Nephron progenitor cell (in vitro differentiated cells): ENCODE results near the gene DNAH1.
"Not testable (repeated sequence)": the region's sequence is repeated elsewhere in the genome, so short reads cannot be mapped to it uniquely, and the experiment has no call there.

Experiments
- DNase-seq: peaks from one replicate; pipeline ENCODE4 v3.0.0; 2021
- H3K27ac Mint-ChIP-seq: 2 replicates; pipeline ENCODE4 v1.8.0; 2021; ENCODE audit warnings: mild to moderate bottlenecking, moderate library complexity, mixed read lengths
- H3K27me3 Mint-ChIP-seq: 2 replicates; pipeline ENCODE4 v1.8.0; 2021; ENCODE audit warnings: mild to moderate bottlenecking, low read depth, mixed read lengths; ENCODE audit not compliant: poor library complexity
- H3K36me3 Mint-ChIP-seq: 2 replicates; pipeline ENCODE4 v1.8.0; 2021; ENCODE audit warnings: low read depth, mixed read lengths
- H3K4me1 Mint-ChIP-seq: 2 replicates; pipeline ENCODE4 v1.8.0; 2021; ENCODE audit warnings: mixed read lengths
- H3K4me3 Mint-ChIP-seq: 2 replicates; pipeline ENCODE4 v1.8.0; 2021; ENCODE audit warnings: mild to moderate bottlenecking, moderate library complexity, mixed read lengths
- H3K9me3 Mint-ChIP-seq: 2 replicates; pipeline ENCODE4 v1.8.0; 2021; ENCODE audit warnings: mild to moderate bottlenecking, moderate library complexity, mixed read lengths
- CTCF ChIP-seq: fragments of 200-600 bp; sonication (generic); IDR thresholded peaks from 2 replicates; pipeline ENCODE4 v1.5.0; 2021; ENCODE audit warnings: antibody characterized with exemption

The DNAH1 gene

GRCh38 chr3:52281981-52282801, 33.9 kb upstream of the DNAH1 start:
- peaks cover 33% of the 10 kb centered on the region for H3K4me1 Mint-ChIP-seq
- H3K9me3 Mint-ChIP-seq = no peaks in the 10 kb centered on the region
- H3K4me3 Mint-ChIP-seq = no peak overlapping the region
- H3K36me3 Mint-ChIP-seq = no peaks in the 10 kb centered on the region
- no peak for TF ChIP-seq CTCF
- H3K27me3 Mint-ChIP-seq = no peaks in the 10 kb centered on the region
- no peak for DNase-seq
- no peak overlapping the region for H3K27ac Mint-ChIP-seq

- H3K36me3 Mint-ChIP-seq = no peaks in the 10 kb centered on the region
- H3K4me3 Mint-ChIP-seq = no peak overlapping the region
- H3K27me3 Mint-ChIP-seq = no peaks in the 10 kb centered on the region
- no peaks in the 10 kb centered on the region for H3K9me3 Mint-ChIP-seq
- no peak for TF ChIP-seq CTCF
- peaks cover 30% of the 10 kb centered on the region for H3K4me1 Mint-ChIP-seq
- DNase-seq = no peak
- no peak overlapping the region for H3K27ac Mint-ChIP-seq
These were observed 32.8 kb upstream of the DNAH1 start for GRCh38 chr3:52283306-52283705.

GRCh38 chr3:52284051-52284450, 32.1 kb upstream of the DNAH1 start:
- H3K27ac Mint-ChIP-seq, H3K36me3 Mint-ChIP-seq, H3K27me3 Mint-ChIP-seq, H3K4me3 Mint-ChIP-seq, DNase-seq, H3K9me3 Mint-ChIP-seq: not testable (repeated sequence)
- H3K4me1 Mint-ChIP-seq = peaks cover 31% of the 10 kb centered on the region

GRCh38 chr3:52286777-52287110, 29.4 kb upstream of the DNAH1 start:
- TF ChIP-seq CTCF = no peak
- Mint-ChIP-seq H3K36me3 (no peaks in the 10 kb centered on the region), H3K9me3 (no peaks in the 10 kb centered on the region), H3K4me1 (peaks cover 19% of the 10 kb centered on the region), H3K27me3 (no peaks in the 10 kb centered on the region), H3K27ac (peak overlapping the region; percentile 100), H3K4me3 (peak overlapping the region; percentile 90)
- no peak for DNase-seq

GRCh38 chr3:52288674-52289073, 27.4 kb upstream of the DNAH1 start:
- peaks cover 19% of the 10 kb centered on the region for H3K4me1 Mint-ChIP-seq
- H3K27me3 Mint-ChIP-seq = no peaks in the 10 kb centered on the region
- H3K9me3 Mint-ChIP-seq = no peaks in the 10 kb centered on the region
- TF ChIP-seq CTCF = no peak
- DNase-seq = no peak
- peak overlapping the region; percentile 90 for H3K4me3 Mint-ChIP-seq
- no peaks in the 10 kb centered on the region for H3K36me3 Mint-ChIP-seq
- peak overlapping the region; percentile 51 for H3K27ac Mint-ChIP-seq

- Mint-ChIP-seq H3K4me1 (peaks cover 19% of the 10 kb centered on the region), H3K4me3 (peak overlapping the region; percentile 43), H3K27ac (no peak overlapping the region), H3K36me3 (no peaks in the 10 kb centered on the region), H3K9me3 (no peaks in the 10 kb centered on the region), H3K27me3 (no peaks in the 10 kb centered on the region)
- no peak for DNase-seq
- no peak for TF ChIP-seq CTCF
These were observed 26.8 kb upstream of the DNAH1 start for GRCh38 chr3:52289338-52289746.
